HEK293T (cell line): ENCODE results near the gene EPGN.

Source experiments
- BHLHE40 ChIP-seq: fragments of 450-650 bp; IDR thresholded peaks from 2 replicates; pipeline ENCODE4 v1.6.1; 2016; ENCODE audit warnings: mild to moderate bottlenecking, moderate library complexity, borderline replicate concordance
- FOXA1 ChIP-seq: fragments of 450-650 bp; IDR thresholded peaks from 2 replicates; pipeline ENCODE4 v1.6.1; 2016; ENCODE audit warnings: mild to moderate bottlenecking
- FOXM1 ChIP-seq: fragments of 450-650 bp; IDR thresholded peaks from 2 replicates; pipeline ENCODE4 v1.6.1; 2017; ENCODE audit warnings: mild to moderate bottlenecking, borderline replicate concordance
- SP1 ChIP-seq: fragments of 450-650 bp; IDR thresholded peaks from 2 replicates; pipeline ENCODE4 v1.6.1; 2017

DNA sequence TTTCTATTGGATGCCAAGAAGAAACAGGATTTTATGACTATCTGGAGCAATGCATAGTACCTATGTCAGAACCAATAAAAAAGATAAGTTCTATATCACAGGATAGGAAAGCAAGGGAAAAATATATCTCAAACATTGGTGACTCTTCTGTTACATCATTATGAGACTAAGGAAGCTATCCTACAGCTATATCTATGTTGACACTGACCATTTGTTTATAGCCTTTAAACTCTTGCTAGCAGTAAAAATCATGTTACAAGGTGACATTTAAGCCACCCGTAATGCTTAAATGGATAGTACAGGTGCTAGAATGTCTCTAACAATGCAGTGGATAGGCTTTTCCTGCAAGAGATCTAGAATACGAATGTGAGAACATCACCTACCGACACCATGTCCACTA, 28.6 kb upstream of the EPGN start:
- no peak for TF ChIP-seq SP1
- TF ChIP-seq FOXA1: no peak
- no peak for TF ChIP-seq FOXM1
- TF ChIP-seq BHLHE40: no peak
